ENCODE results near the gene TTC7B. TPM values are rescaled to one million over a fixed set of nuclear protein-coding genes. Genes with fewer than 3 reads are reported as not detected.

Gene TTC7B
- total and polyA plus RNA-seq, 10 of the 15 experiments (the other 5 are each of a cell fraction or from before 2014, with no cell fraction given): under 0.01 to 1.1 (median 0.26) TPM; not detected in 2

GRCh38 chr14:90760591-90761316 is 55.5 kb downstream of the TTC7B start:
- no peak overlapping the region for H3K9ac ChIP-seq (ENCODE audit: control insufficient read depth, insufficient read depth, low read length)
- H3K4me1 ChIP-seq (ENCODE audit: control insufficient read depth, insufficient read depth, low read length): peaks cover 6% of the 10 kb centered on the region
- SMC1A ChIA-PET (ENCODE audit: uncharacterized antibody, unreplicated experiment): no interaction called here
- CTCF ChIA-PET: interaction anchor here (0.9 to 1.5 kb wide), 6 partner anchors 8 to 569 kb away, joined by 3 to 6 read pairs (median 3); no protein-coding TSS in a partner anchor
- no peaks in the 10 kb centered on the region for H4K20me1 ChIP-seq (ENCODE audit: control insufficient read depth, insufficient read depth)
- DNase-seq (ENCODE audit: low read depth, low spot score): no peak
- POLR2A ChIA-PET: no interaction called here
- H3K4me2 ChIP-seq (ENCODE audit: control insufficient read depth, insufficient read depth): no peak overlapping the region
- no peaks in the 10 kb centered on the region for H3K36me3 ChIP-seq (ENCODE audit: control insufficient read depth in 2 of 2, insufficient read depth in 2 of 2, low read length in 1 of 2)
- H3K27ac ChIP-seq (ENCODE audit: control insufficient read depth, insufficient read depth): no peak overlapping the region
- BruUV-seq (replicated peaks): no TSS peak
- in situ Hi-C loops (cut with MboI): no loop called here
- intact Hi-C loops (cut with micrococcal nuclease; ENCODE audit: unreplicated experiment): no loop called here
- peak; percentile 24 to 63 (median 39); a peak in 5 of 6 replicates for TF ChIP-seq CTCF (IDR thresholded peaks at IDR 0.05 in 2 of 3, conservative IDR thresholded peaks at IDR 0.05 in 1 of 3; ENCODE audit: control insufficient read depth in 2 of 3, extremely low read depth in 1 of 3, insufficient read depth in 1 of 3, low read depth in 3 of 3, low read length in 3 of 3)
- TF ChIP-seq, protein P1, sequence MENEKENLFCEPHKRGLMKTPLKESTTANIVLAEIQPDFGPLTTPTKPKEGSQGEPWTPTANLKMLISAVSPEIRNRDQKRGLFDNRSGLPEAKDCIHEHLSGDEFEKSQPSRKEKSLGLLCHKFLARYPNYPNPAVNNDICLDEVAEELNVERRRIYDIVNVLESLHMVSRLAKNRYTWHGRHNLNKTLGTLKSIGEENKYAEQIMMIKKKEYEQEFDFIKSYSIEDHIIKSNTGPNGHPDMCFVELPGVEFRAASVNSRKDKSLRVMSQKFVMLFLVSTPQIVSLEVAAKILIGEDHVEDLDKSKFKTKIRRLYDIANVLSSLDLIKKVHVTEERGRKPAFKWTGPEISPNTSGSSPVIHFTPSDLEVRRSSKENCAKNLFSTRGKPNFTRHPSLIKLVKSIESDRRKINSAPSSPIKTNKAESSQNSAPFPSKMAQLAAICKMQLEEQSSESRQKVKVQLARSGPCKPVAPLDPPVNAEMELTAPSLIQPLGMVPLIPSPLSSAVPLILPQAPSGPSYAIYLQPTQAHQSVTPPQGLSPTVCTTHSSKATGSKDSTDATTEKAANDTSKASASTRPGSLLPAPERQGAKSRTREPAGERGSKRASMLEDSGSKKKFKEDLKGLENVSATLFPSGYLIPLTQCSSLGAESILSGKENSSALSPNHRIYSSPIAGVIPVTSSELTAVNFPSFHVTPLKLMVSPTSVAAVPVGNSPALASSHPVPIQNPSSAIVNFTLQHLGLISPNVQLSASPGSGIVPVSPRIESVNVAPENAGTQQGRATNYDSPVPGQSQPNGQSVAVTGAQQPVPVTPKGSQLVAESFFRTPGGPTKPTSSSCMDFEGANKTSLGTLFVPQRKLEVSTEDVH (IDR thresholded peaks at IDR 0.05; ENCODE audit: low read depth, partially characterized antibody): no peak
- TF ChIP-seq USF2 (IDR thresholded peaks at IDR 0.05; ENCODE audit: borderline replicate concordance, low read depth, low read length): no peak
- no peak for TF ChIP-seq NR2F1 (conservative IDR thresholded peaks at IDR 0.05)
- no peak for TF ChIP-seq ZBTB11 (CRISPR knock-in tag; IDR thresholded peaks at IDR 0.05)
- H3K9me3 ChIP-seq (replicated peaks; ENCODE audit: control insufficient read depth, insufficient read depth, low read length): no peaks in the 10 kb centered on the region
- RAD21 ChIA-PET (ENCODE audit: unreplicated experiment): no interaction called here
- no peak overlapping the region for H3K4me3 ChIP-seq
- 65% methylated on average over 4 of the region's 4 CpGs for WGBS (ENCODE audit: insufficient coverage, insufficient replicate concordance, low lambda C conversion rate, missing lambda C conversion rate)
- no peak for FAIRE-seq
- no peaks in the 10 kb centered on the region for H3K79me2 ChIP-seq (ENCODE audit: control insufficient read depth, insufficient read depth, low read length)
- H2AFZ ChIP-seq (ENCODE audit: control insufficient read depth, low read depth, low read length): no peak overlapping the region
- no peak for ATAC-seq
- no peaks in the 10 kb centered on the region; a peak in 1 of 4 replicates for H3K27me3 ChIP-seq (replicated peaks in 1 of 2; ENCODE audit: control insufficient read depth in 2 of 2, insufficient read depth in 2 of 2, low read length in 1 of 2)
